GM12891 (cell line): ENCODE data around the gene STBD1.
"Not testable (repeated sequence)": the region's sequence is repeated elsewhere in the genome, so short reads cannot be mapped to it uniquely, and the experiment has no call there.

Experiments used
- DNase-seq: peaks from one replicate; pipeline ENCODE4 v3.0.0; 2011; ENCODE audit warnings: low spot score; ENCODE audit not compliant: insufficient read length
- FAIRE-seq: peaks from 2 replicates; lab custom pipeline; 2011; peaks lifted over from hg19 to GRCh38; lab: Jason Lieb, UNC
- PAX5 ChIP-seq: IDR thresholded peaks from 2 replicates; pipeline ENCODE4 v1.6.1; 2011; ENCODE audit warnings: low read length, moderate library complexity, mild to moderate bottlenecking; ENCODE audit not compliant: insufficient read depth, severe bottlenecking
- POLR2A ChIP-seq: IDR thresholded peaks from 2 replicates; pipeline ENCODE4 v1.6.1; 2011; ENCODE audit warnings: low read depth, low read length, control low read depth
- POLR2AphosphoS5 ChIP-seq: IDR thresholded peaks from 2 replicates; pipeline ENCODE4 v1.6.1; 2011; ENCODE audit warnings: low read depth, low read length, control low read depth
- POU2F2 ChIP-seq: IDR thresholded peaks from 2 replicates; pipeline ENCODE4 v1.6.1; 2011; ENCODE audit warnings: low read depth, mild to moderate bottlenecking, control low read depth, low read length, moderate library complexity
- SPI1 ChIP-seq: IDR thresholded peaks from 2 replicates; pipeline ENCODE4 v1.6.1; 2011; ENCODE audit warnings: low read depth, low read length, control low read depth
- TAF1 ChIP-seq: IDR thresholded peaks from 2 replicates; pipeline ENCODE4 v1.6.1; 2011; ENCODE audit warnings: low read depth, low read length, control low read depth

STBD1 gene

DNA sequence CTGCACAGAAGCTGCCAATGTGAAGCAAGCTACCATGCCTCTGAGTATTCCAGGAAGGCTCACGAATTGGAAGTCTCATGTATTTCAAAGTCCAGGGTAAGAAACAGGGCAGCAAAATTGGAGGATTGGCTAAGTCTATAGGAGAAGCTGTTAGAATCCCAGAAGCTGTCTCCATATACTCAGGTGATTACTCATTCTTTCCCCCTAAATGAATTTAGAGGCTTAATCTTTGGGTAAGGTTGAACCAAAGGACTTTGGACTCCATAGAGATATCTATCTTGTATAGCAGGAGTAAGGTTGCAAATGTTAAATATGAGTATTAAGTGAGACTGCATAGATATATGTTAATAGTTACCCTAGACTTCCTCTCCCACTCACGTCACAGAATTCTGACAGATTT is 36.3 kb downstream of the STBD1 start:
- DNase-seq, result no peak
- TF ChIP-seq PAX5, result no peak
- TF ChIP-seq POLR2A, result no peak
- TF ChIP-seq POU2F2, result no peak
- TF ChIP-seq SPI1, result no peak
- no peak for TF ChIP-seq POLR2AphosphoS5
- TF ChIP-seq TAF1, result no peak
- no peak for FAIRE-seq

GRCh38 chr4:76354517-76355473 is 48.3 kb downstream of the STBD1 start:
- TF ChIP-seq PAX5 (no peak), SPI1 (no peak), POU2F2 (no peak), TAF1 (no peak), POLR2A (no peak), POLR2AphosphoS5 (no peak)
- FAIRE-seq (peak; percentile 26), DNase-seq (no peak)

- FAIRE-seq (no peak), DNase-seq (no peak)
- TF ChIP-seq PAX5 (no peak), POLR2A (no peak), POLR2AphosphoS5 (no peak), POU2F2 (no peak), TAF1 (no peak), SPI1 (no peak)
Measured at GRCh38 chr4:76357981-76358380, 51.4 kb downstream of the STBD1 start.

GRCh38 chr4:76359881-76360466 is 53.4 kb downstream of the STBD1 start:
- not testable (repeated sequence) for DNase-seq, FAIRE-seq
